ENCODE data around the gene LGALS3BP.

- TF ChIP-seq CTCF (IDR thresholded peaks at IDR 0.05) (no peak), POLR2A (IDR thresholded peaks at IDR 0.05) (no peak)
Observed at GRCh38 chr17:78988152-78988551, 8.4 kb upstream of the LGALS3BP start.

Measured in Peyer's patch (tissue), 4 donors.